AG09309 (cell line): ENCODE data around the gene SUGP1.

Experiments used
- DNase-seq: peaks from one replicate; pipeline ENCODE4 v3.0.0-alpha.2; 2010; ENCODE audit warnings: low read depth
- H3K4me3 ChIP-seq: 2 replicates; pipeline ENCODE4 v1.5.1; 2011; ENCODE audit warnings: mild to moderate bottlenecking, low read depth, low read length, moderate library complexity; ENCODE audit not compliant: control insufficient read depth
- CTCF ChIP-seq: IDR thresholded peaks from 2 replicates; pipeline ENCODE4 v1.5.1; 2011; ENCODE audit warnings: mild to moderate bottlenecking, low read depth, low read length, inconsistent platforms; ENCODE audit not compliant: insufficient read depth, control insufficient read depth; ENCODE audit errors: missing control alignments

SUGP1 gene

GRCh38 chr19:19305066-19305465 is 15.2 kb downstream of the SUGP1 start:
- no peak for DNase-seq

DNA sequence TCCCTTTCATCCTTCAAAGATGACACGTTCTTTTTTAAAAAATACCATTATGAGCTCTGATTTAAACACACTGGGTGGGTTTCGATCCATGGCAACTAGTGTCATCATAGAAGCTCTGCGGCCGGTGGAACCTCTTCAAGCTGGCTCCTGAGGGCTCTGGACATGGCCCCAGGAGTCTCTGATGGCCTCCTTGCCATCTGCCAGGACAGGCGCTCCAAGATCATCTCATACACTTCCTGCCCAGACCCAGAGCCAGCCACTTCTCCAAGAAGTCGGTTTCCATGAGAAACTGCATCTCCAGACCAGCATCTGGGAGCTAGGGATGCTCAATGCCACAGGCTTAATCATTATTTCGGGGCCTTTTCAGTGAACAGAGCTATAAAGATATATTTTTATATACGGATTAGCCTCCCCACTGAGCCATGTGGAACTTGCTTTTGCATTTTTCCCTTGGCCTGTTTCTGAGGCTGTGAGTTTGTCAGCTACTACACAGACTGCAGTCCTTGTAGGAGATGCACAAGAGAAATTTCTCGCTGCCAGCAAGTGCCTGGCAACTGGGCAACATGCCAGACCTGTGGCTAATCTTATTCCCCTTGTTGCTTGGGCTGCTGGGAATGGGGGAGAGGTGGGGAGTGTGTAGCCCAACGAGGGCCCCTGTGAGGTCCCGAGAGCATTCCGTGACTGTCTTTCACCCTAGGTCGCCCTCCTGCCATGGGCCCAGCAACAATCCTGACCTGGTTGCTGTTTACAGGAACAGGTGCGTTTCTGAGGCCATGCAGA is 15.9 kb downstream of the SUGP1 start:
- no peak for TF ChIP-seq CTCF
- DNase-seq, result no peak
- no peak overlapping the region for H3K4me3 ChIP-seq

More at GRCh38 chr19:19305066-19305465, 15.2 kb downstream of the SUGP1 start:
- no peak overlapping the region for H3K4me3 ChIP-seq
- no peak for TF ChIP-seq CTCF

GRCh38 chr19:19303411-19303810 is 16.9 kb downstream of the SUGP1 start:
- no peak for TF ChIP-seq CTCF
- no peak for DNase-seq
- H3K4me3 ChIP-seq, result no peak overlapping the region

DNA sequence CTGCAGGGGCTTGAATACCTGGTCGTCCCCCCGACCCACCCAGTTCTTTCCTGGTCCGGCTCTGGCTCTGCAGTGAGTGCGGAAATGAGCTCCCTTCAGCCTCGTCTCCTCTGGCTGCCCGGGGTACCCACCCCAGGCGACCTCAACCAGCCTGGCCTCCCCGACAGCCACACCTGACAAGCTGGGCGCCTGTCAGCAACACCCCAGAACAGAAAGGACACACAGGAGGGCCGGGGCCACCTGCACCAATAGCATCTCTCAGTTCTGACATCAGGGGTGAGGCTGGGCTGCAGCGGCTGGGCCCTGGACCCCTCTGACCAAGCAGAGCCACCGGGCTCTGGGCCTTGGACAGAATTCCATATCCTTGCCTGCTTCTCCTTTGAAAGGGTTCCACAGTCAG is 19.7 kb downstream of the SUGP1 start:
- no peak overlapping the region for H3K4me3 ChIP-seq
- no peak for TF ChIP-seq CTCF
- no peak for DNase-seq

GRCh38 chr19:19297759-19298158 is 22.6 kb downstream of the SUGP1 start:
- TF ChIP-seq CTCF, result no peak
- no peak overlapping the region for H3K4me3 ChIP-seq
- DNase-seq, result no peak

- no peak overlapping the region for H3K4me3 ChIP-seq
- no peak for TF ChIP-seq CTCF
- no peak for DNase-seq
These were observed 23.2 kb downstream of the SUGP1 start for GRCh38 chr19:19296953-19297689.
